ENCODE measurements around the gene MAP1B. TPM values are rescaled to one million over a fixed set of nuclear protein-coding genes. Genes with fewer than 3 reads are reported as not detected.
"Not testable (repeated sequence)": the region's sequence is repeated elsewhere in the genome, so short reads cannot be mapped to it uniquely, and the experiment has no call there.

MAP1B gene
- total RNA-seq, 2 donors from 2014 or later: 6.1 to 16.2 TPM

DNA sequence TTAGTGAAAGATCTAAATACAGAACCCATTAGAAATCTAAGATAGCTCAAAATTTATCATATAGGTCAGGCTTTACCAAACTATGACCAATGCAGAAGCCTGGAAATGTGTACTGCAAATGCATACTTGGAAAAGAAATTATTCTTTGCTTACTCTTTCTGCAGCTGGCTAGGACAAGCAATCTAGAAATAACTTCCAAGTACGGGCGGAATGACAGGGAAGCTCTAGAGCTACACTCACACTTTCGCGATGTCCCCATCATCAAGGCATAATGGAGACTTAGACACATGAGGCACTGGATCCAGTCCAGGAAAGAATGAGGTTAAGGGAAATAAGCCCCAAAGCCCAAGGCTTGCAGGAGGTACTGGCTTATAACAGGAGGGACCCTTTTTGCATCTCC is 22.4 kb upstream of the MAP1B start:
- Histone ChIP-seq H3K4me1 (no peaks in the 10 kb centered on the region), H3K27me3 (no peaks in the 10 kb centered on the region), H3K9me3 (no peaks in the 10 kb centered on the region), H3K36me3 (no peaks in the 10 kb centered on the region), H3K27ac (no peak overlapping the region), H3K9ac (ENCODE audit: low read depth in 2 of 2, low read length in 2 of 2) (no peak overlapping the region), H3K4me3 (no peak overlapping the region)
- intact Hi-C loops (cut with DNase I): no loop called here
- TF ChIP-seq, protein P1, sequence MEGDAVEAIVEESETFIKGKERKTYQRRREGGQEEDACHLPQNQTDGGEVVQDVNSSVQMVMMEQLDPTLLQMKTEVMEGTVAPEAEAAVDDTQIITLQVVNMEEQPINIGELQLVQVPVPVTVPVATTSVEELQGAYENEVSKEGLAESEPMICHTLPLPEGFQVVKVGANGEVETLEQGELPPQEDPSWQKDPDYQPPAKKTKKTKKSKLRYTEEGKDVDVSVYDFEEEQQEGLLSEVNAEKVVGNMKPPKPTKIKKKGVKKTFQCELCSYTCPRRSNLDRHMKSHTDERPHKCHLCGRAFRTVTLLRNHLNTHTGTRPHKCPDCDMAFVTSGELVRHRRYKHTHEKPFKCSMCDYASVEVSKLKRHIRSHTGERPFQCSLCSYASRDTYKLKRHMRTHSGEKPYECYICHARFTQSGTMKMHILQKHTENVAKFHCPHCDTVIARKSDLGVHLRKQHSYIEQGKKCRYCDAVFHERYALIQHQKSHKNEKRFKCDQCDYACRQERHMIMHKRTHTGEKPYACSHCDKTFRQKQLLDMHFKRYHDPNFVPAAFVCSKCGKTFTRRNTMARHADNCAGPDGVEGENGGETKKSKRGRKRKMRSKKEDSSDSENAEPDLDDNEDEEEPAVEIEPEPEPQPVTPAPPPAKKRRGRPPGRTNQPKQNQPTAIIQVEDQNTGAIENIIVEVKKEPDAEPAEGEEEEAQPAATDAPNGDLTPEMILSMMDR (IDR thresholded peaks at IDR 0.05): no peak
- no peak for DNase-seq

DNA sequence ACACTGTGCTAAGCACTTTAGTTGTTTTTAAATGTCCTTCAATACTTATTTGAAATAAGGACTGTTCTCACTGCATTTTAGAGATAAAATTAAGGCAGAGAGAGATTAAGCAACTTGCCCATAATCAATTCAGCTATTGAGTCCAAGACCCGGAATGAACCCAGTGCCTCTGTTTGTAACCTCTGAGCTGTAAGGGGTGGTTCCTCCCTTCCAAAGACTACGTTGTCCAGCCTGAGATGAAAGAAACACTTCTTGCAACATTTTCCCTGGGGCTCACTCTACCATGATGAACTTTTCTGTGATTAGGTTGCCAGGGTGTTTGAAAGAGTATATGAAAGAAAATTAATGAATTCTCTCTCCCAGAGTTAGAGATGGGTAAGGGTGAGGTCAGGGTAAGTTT is 22.0 kb upstream of the MAP1B start:
- TF ChIP-seq, protein P1 (IDR thresholded peaks at IDR 0.05): no peak
- Histone ChIP-seq H3K9ac (ENCODE audit: low read depth in 2 of 2, low read length in 2 of 2) (no peak overlapping the region), H3K36me3 (no peaks in the 10 kb centered on the region), H3K9me3 (no peaks in the 10 kb centered on the region), H3K27ac (no peak overlapping the region), H3K4me1 (no peaks in the 10 kb centered on the region), H3K4me3 (no peak overlapping the region), H3K27me3 (no peaks in the 10 kb centered on the region)
- intact Hi-C loops (cut with DNase I): no loop called here
- DNase-seq: no peak

DNA sequence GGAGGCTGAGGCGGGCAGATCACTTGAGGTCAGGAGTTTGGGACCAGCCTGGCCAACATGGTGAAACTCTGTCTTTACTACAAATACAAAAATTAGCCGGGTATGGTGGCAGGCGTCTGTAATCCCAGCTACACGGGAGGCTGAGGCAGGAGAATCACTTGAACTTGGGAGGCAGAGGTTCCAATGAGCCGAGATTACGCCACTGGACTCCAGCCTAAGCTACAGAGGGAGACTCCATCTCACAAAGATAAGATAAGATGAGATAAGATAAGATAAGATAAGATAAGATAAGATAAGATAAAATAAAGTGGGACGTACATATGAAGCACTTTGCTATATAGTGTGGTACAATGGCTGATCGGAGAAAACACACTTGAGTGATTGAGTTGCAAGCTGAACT is 17.6 kb upstream of the MAP1B start:
- H3K4me1 ChIP-seq; H3K27me3 ChIP-seq; DNase-seq; H3K9ac ChIP-seq (ENCODE audit: low read depth in 2 of 2, low read length in 2 of 2); H3K9me3 ChIP-seq; H3K4me3 ChIP-seq; intact Hi-C loops (cut with DNase I); H3K27ac ChIP-seq; H3K36me3 ChIP-seq: not testable (repeated sequence)

DNA sequence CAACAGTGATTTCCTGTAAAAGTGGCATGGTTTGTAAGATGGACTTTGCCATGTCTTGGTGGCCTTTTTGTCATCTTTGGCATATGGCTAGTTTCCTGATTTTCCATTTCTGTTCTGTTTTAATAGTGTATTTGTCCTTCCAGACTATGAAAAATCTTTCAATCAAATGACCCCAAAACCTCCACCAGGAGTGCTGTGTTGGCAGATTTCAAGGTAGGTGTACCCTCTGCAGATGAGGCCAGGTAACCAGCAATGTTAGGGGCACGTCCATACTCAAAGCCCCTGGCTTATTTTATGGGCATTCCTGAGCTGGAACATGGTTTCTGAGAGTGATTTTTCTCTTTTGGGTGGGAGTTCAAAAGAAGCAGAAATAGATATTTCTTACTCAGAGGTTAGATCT is 15.2 kb upstream of the MAP1B start:
- Histone ChIP-seq H3K4me3 (no peak overlapping the region), H3K36me3 (no peaks in the 10 kb centered on the region), H3K27ac (no peak overlapping the region), H3K4me1 (no peaks in the 10 kb centered on the region), H3K9ac (ENCODE audit: low read depth in 2 of 2, low read length in 2 of 2) (no peak overlapping the region), H3K9me3 (no peaks in the 10 kb centered on the region), H3K27me3 (no peaks in the 10 kb centered on the region)
- intact Hi-C loops (cut with DNase I): no loop called here
- TF ChIP-seq, protein P1 (IDR thresholded peaks at IDR 0.05): no peak
- no peak for DNase-seq

DNA sequence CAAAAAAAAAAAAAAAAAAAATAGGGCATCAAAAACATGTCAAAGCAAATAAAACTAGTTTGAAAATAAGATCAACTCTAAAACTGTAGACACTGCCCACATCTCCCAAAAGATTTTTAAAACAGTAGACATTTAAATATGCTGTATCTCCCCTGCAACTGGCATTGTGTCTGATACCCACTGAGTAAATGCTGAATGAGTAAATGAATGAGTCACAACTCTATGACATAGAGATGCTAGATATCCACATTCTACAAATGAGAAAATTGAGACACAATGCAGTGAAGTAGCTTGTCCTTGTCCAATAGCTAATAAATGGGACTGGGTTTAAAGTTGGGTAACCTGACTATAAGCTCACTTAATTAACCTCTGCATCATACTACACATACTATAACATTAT is 14.1 kb upstream of the MAP1B start:
- no peaks in the 10 kb centered on the region for H3K4me1 ChIP-seq

DNA sequence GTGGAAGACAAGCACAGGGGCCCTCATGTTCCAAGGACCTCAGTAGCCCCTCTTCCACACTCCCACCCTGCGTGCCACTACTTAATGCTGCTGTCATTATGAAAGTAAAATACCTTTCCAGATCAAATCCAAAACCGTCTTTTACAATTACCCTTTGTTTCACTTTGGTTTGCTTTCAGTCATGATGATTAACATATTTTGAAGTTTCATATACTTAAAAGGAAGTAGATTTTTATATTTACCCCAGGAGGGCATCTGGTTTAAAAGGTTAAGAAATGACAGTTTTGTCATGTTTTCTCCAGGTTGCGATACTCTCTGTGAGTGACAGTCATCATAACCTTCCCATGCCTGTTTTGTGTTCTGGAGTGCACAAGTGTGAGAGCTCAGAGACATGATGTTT is 13.5 kb upstream of the MAP1B start:
- H3K9ac ChIP-seq (ENCODE audit: low read depth in 2 of 2, low read length in 2 of 2): no peak overlapping the region
- no peaks in the 10 kb centered on the region for H3K4me1 ChIP-seq
- TF ChIP-seq, protein P1 (IDR thresholded peaks at IDR 0.05): no peak
- no peak overlapping the region for H3K27ac ChIP-seq
- H3K27me3 ChIP-seq: no peaks in the 10 kb centered on the region
- intact Hi-C loops (cut with DNase I): no loop called here
- no peak overlapping the region for H3K4me3 ChIP-seq
- no peak for DNase-seq
- H3K36me3 ChIP-seq: no peaks in the 10 kb centered on the region
- H3K9me3 ChIP-seq: no peaks in the 10 kb centered on the region

More for the DNA sequence above, 14.1 kb upstream of the MAP1B start:
- intact Hi-C loops (cut with DNase I): no loop called here
- no peak overlapping the region for H3K9ac ChIP-seq (ENCODE audit: low read depth in 2 of 2, low read length in 2 of 2)
- no peaks in the 10 kb centered on the region for H3K27me3 ChIP-seq
- H3K27ac ChIP-seq: no peak overlapping the region
- TF ChIP-seq, protein P1 (IDR thresholded peaks at IDR 0.05): no peak
- no peak overlapping the region for H3K4me3 ChIP-seq
- no peaks in the 10 kb centered on the region for H3K9me3 ChIP-seq
- no peaks in the 10 kb centered on the region for H3K36me3 ChIP-seq
- DNase-seq: no peak

Data from colonic mucosa (tissue), 4 donors.